Transverse colon (tissue), 4 donors: ENCODE results near the gene SREBF2. TPM values are rescaled to one million over a fixed set of nuclear protein-coding genes. Genes with fewer than 3 reads are reported as not detected.
A peak's percentile ranks its signal among the peaks of the same experiment; 100 is the strongest.

Experiments used
- DNase-seq: peaks from one replicate; pipeline ENCODE4 v3.0.0-alpha.2; 2019
- H3K27ac ChIP-seq, 4 donors: fragments of 200-600 bp; sonication (generic); 2 replicates each; pipeline ENCODE4 v1.5.1; 2016 to 2018; ENCODE audit warnings: inconsistent platforms in 4 of 4
- H3K27me3 ChIP-seq: fragments of 200-600 bp; sonication (generic); 2 replicates; pipeline ENCODE4 v1.5.1; 2017; ENCODE audit warnings: inconsistent platforms
- H3K36me3 ChIP-seq, 4 donors: fragments of 200-600 bp; sonication (generic); 2 replicates each; pipeline ENCODE4 v1.5.1; 2017 to 2019; ENCODE audit warnings: inconsistent platforms in 4 of 4
- H3K4me1 ChIP-seq, 4 donors: fragments of 200-600 bp; sonication (generic); 2 replicates each; pipeline ENCODE4 v1.5.1; 2017 to 2020; ENCODE audit warnings: inconsistent platforms in 4 of 4
- H3K4me3 ChIP-seq, 4 donors: fragments of 200-600 bp; sonication (generic); 1 replicate in 1 of 4; 2 replicates in 3 of 4; pipeline versions ENCODE4 v1.5.1 to v1.6.1; 2017 to 2019; ENCODE audit warnings: inconsistent platforms in 4 of 4
- H3K9me3 ChIP-seq, 2 donors: fragments of 200-600 bp; sonication (generic); 2 replicates each; pipeline ENCODE4 v1.5.1; 2017 to 2019; ENCODE audit warnings: inconsistent platforms in 2 of 2
- EP300 ChIP-seq: sonication (generic); formaldehyde crosslinking; IDR thresholded peaks from one replicate; pipeline ENCODE4 v1.6.1; 2017; ENCODE audit warnings: antibody characterized with exemption, low read depth
- POLR2A ChIP-seq: fragments of 450-650 bp; IDR thresholded peaks from one replicate; pipeline ENCODE4 v1.6.1; 2016; ENCODE audit warnings: antibody characterized with exemption, mild to moderate bottlenecking, moderate library complexity
- POLR2AphosphoS5 ChIP-seq, 3 donors: sonication (generic); formaldehyde crosslinking; IDR thresholded peaks; one replicate each; pipeline ENCODE4 v1.6.1; 2016; ENCODE audit warnings: antibody characterized with exemption in 3 of 3
- WGBS, 2 donors: methylation state at CpG; one replicate each; pipeline ENCODE4 v1.1.5; 2018; ENCODE audit warnings: low coverage in 1 of 2; 5-methylcytosine and 5-hydroxymethylcytosine counted together
- in situ Hi-C, 4 donors: fragments of 200-750 bp; cut with MboI; loops; one replicate each; pipeline versions ENCODE4 v1.15.0 to v1.15.1; 2017; ENCODE audit warnings: low sequenced_read_pairs in 3 of 4, low pct_ligation_motif_present in 1 of 4, low pct_unique_long_range_greater_than_20kb in 1 of 4
- intact Hi-C: fragments of 100-400 bp; cut with DNase I; formaldehyde crosslinking; loops from one replicate; pipeline ENCODE4 v1.15.1; 2023; ENCODE audit warnings: low total_unique reads
- total RNA-seq, 4 donors: library from RNA; depleted of rRNA; stranded (reverse); fragments of >200 nt; gene quantifications; one replicate each; pipeline ENCODE4 v1.1.0, GENCODE V29; 2016
- TF ChIP-seq, protein P1 (sequence below), 5 experiments: fragments of 200-600 bp in 3 of 5; fragments of 450-650 bp in 2 of 5; sonication (generic) in 3 of 5; IDR thresholded peaks; 1 replicate in 2 of 5; 2 replicates in 3 of 5; pipeline ENCODE4 v1.5.1; 2016 to 2017; ENCODE audit warnings: antibody characterized with exemption in 5 of 5, inconsistent platforms in 3 of 5, mild to moderate bottlenecking in 2 of 5, moderate library complexity in 1 of 5

The SREBF2 gene
- total RNA-seq, 4 donors from 2014 or later = 156 to 252 (median 166) TPM

DNA sequence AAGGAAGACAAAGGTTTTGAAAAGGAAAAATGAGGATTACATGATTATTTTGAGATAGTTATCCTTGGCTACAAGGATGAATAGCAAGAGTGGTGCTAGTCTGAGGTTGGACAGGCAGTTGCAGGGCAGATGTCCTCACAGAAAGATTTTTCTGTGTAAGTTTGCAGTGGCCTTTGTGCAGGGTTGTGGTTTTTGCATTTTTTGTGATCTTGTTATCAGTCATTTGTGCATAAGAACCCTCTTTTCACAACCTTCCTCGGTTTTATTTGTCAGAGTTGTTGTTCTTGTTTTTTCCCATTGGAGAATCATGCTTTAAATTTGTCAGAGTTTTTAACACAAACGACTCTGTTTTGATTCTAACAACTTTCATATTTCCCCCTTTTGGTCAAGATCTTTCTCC is 31.0 kb upstream of the SREBF2 start:
- in situ Hi-C loops = loop anchor here in 2 of 4 donors (10.0 to 25.0 kb wide), 2 partner anchors 135 to 143 kb away; partner anchors contain the start of genes CENPM (in 2 of the 2) and TNFRSF13C (in 1 of the 2)
- Histone ChIP-seq H3K27me3 (no peaks in the 10 kb centered on the region), H3K4me3 (peak overlapping the region in 2 of 4 donors; percentile 77 to 91), H3K36me3 (no peaks in the 10 kb centered on the region), H3K27ac (no peak overlapping the region), H3K4me1 (peaks cover 10 to 23% (median 18%) of the 10 kb centered on the region in 4 donors), H3K9me3 (no peaks in the 10 kb centered on the region)
- TF ChIP-seq POLR2AphosphoS5 (IDR thresholded peaks at IDR 0.05) = no peak
- TF ChIP-seq POLR2A = no peak
- TF ChIP-seq, protein P1, sequence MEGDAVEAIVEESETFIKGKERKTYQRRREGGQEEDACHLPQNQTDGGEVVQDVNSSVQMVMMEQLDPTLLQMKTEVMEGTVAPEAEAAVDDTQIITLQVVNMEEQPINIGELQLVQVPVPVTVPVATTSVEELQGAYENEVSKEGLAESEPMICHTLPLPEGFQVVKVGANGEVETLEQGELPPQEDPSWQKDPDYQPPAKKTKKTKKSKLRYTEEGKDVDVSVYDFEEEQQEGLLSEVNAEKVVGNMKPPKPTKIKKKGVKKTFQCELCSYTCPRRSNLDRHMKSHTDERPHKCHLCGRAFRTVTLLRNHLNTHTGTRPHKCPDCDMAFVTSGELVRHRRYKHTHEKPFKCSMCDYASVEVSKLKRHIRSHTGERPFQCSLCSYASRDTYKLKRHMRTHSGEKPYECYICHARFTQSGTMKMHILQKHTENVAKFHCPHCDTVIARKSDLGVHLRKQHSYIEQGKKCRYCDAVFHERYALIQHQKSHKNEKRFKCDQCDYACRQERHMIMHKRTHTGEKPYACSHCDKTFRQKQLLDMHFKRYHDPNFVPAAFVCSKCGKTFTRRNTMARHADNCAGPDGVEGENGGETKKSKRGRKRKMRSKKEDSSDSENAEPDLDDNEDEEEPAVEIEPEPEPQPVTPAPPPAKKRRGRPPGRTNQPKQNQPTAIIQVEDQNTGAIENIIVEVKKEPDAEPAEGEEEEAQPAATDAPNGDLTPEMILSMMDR (IDR thresholded peaks at IDR 0.05) = no peak
- no peak for TF ChIP-seq EP300
- no peak for DNase-seq
- WGBS, 2 donors = 38 to 48% methylated on average over 2 of the region's 2 CpGs
- intact Hi-C loops = loop anchor here (10.0 kb wide), 1 partner anchor 57 kb away; no protein-coding TSS in a partner anchor

DNA sequence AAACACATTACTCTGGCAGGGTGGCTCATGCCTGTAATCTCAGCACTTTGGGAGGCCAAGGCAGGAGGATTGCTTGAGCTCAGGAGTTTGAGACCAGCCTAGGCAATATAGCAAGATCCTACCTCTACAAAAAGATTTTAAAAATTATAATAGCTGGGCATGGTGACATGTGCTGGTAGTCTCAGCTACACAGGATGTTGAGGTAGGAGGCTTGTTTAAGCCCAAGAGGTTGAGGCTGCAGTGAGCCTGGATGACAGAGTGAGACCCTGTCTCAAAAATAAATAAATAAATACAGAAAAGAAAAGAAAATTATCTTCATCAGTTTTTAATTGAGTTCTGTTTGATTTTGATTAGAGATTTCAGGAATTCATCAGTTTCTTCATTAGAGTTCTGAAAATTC is 27.3 kb upstream of the SREBF2 start:
- in situ Hi-C loops = loop anchor here in 2 of 4 donors (10.0 to 25.0 kb wide), 2 partner anchors 132 to 139 kb away; partner anchors contain the start of genes CENPM (in 2 of the 2) and TNFRSF13C (in 1 of the 2)
- peaks cover 9 to 14% (median 12%) of the 10 kb centered on the region in 4 donors for H3K4me1 ChIP-seq
- TF ChIP-seq, protein P1 (IDR thresholded peaks at IDR 0.05) = no peak
- no peak for TF ChIP-seq POLR2AphosphoS5 (IDR thresholded peaks at IDR 0.05)
- H3K4me3 ChIP-seq = no peak overlapping the region
- intact Hi-C loops = loop anchor here (10.0 kb wide), 1 partner anchor 61 kb away; no protein-coding TSS in a partner anchor
- H3K36me3 ChIP-seq = no peaks in the 10 kb centered on the region
- H3K9me3 ChIP-seq = no peaks in the 10 kb centered on the region
- no peak for DNase-seq
- H3K27me3 ChIP-seq = no peaks in the 10 kb centered on the region
- H3K27ac ChIP-seq = no peak overlapping the region

DNA sequence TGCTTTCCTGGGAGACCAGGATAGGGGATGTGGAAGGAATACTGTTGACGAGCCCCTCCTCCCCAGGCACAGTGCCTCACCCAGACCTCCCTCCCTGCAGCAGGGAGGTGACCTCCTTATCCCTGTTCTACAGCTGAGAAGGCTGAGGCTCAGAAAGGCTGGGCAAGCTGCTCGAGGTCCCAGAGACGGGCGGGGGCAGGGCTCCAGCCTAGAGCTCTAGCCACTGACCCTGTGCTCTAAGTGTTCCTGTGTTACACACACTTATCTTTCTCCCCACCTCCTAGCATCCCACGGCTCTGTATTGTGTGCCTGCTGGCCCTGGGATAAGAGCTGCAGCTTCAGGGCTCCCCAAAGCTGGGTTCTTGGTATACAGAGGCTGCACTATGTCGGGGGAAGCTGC is 24.5 kb upstream of the SREBF2 start:
- TF ChIP-seq POLR2A (no peak), POLR2AphosphoS5 (IDR thresholded peaks at IDR 0.05) (no peak), EP300 (no peak)
- TF ChIP-seq, protein P1 (IDR thresholded peaks at IDR 0.05) = no peak
- Histone ChIP-seq H3K4me3 (no peak overlapping the region), H3K36me3 (no peaks in the 10 kb centered on the region), H3K27ac (no peak overlapping the region), H3K4me1 (no peaks in the 10 kb centered on the region), H3K9me3 (no peaks in the 10 kb centered on the region), H3K27me3 (no peaks in the 10 kb centered on the region)
- intact Hi-C loops = loop anchor here (10.0 kb wide), 1 partner anchor 64 kb away; no protein-coding TSS in a partner anchor
- 83 to 88% methylated on average over 2 to 6 of the region's 6 CpGs for WGBS, 2 donors
- in situ Hi-C loops = loop anchor here in 2 of 4 donors (10.0 to 25.0 kb wide), 2 partner anchors 129 to 136 kb away; partner anchors contain the start of genes CENPM (in 2 of the 2) and TNFRSF13C (in 1 of the 2)
- no peak for DNase-seq

DNA sequence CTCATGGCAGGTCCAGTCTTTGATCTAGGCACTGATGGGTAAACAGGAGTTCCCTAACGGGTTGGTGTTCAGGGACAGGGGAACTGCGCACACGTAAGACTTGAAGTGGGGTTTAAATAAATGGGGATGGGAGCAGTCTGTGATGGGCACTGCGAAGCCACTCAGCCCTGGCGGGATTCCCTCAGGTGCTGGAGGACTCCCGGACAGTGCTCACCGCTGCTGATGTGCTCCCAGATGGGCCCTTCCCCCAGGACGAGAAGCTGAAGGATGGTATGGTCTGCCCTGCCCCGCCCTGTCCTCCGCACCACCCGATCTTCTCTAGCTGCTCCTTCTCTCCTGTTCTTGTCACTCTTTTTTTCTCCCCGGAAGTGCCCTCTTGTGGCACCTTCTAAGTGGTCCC is 22.9 kb upstream of the SREBF2 start:
- no peak for TF ChIP-seq POLR2A
- no peak for TF ChIP-seq EP300
- TF ChIP-seq, protein P1 (IDR thresholded peaks at IDR 0.05) = no peak
- no peak for TF ChIP-seq POLR2AphosphoS5 (IDR thresholded peaks at IDR 0.05)
- WGBS, 2 donors = 91 to 94% methylated on average over 8 to 12 of the region's 12 CpGs
- no peak for DNase-seq
- Histone ChIP-seq H3K36me3 (no peaks in the 10 kb centered on the region), H3K27me3 (no peaks in the 10 kb centered on the region), H3K4me3 (no peak overlapping the region), H3K9me3 (no peaks in the 10 kb centered on the region), H3K27ac (no peak overlapping the region), H3K4me1 (no peaks in the 10 kb centered on the region)
- intact Hi-C loops = no loop called here
- in situ Hi-C loops = loop anchor here in 1 of 4 donors (25.0 kb wide), 1 partner anchor 127 kb away; the partner anchor contains the start of genes CENPM and TNFRSF13C
